Spinal cord (tissue), 10 donors: ENCODE measurements around the gene MVK. TPM values are rescaled to one million over a fixed set of nuclear protein-coding genes. Genes with fewer than 3 reads are reported as not detected.

Experiments used
- DNase-seq, 6 donors: peaks; one replicate each; pipeline versions ENCODE4 v3.0.0 to v3.0.0-alpha.2; 2013 to 2015; ENCODE audit warnings: low spot score in 6 of 6, low read depth in 4 of 6
- H3K27ac ChIP-seq: one replicate; pipeline ENCODE4 v1.5.1; 2013; ENCODE audit warnings: low read depth, low read length, control low read depth
- H3K27me3 ChIP-seq: one replicate; pipeline ENCODE4 v1.6.1; 2013; ENCODE audit warnings: low read length; ENCODE audit not compliant: control insufficient read depth, insufficient read depth
- H3K36me3 ChIP-seq: one replicate; pipeline ENCODE4 v1.6.1; 2013; ENCODE audit warnings: low read length; ENCODE audit not compliant: control insufficient read depth, insufficient read depth
- H3K4me1 ChIP-seq: one replicate; pipeline ENCODE4 v1.6.1; 2013; ENCODE audit warnings: low read length; ENCODE audit not compliant: control insufficient read depth, insufficient read depth
- H3K4me3 ChIP-seq: one replicate; pipeline ENCODE4 v1.5.1; 2013; ENCODE audit warnings: low read depth, low read length, control low read depth
- H3K9me3 ChIP-seq: one replicate; pipeline ENCODE4 v1.6.1; 2013; ENCODE audit warnings: low read length; ENCODE audit not compliant: control insufficient read depth, insufficient read depth
- WGBS: methylation state at CpG from one replicate; pipeline ENCODE4 v1.1.5; 2013; ENCODE audit warnings: missing lambda C conversion rate; ENCODE audit not compliant: insufficient coverage; 5-methylcytosine and 5-hydroxymethylcytosine counted together
- long read RNA-seq, 4 donors: transcript quantifications; one replicate each; lab custom pipeline, GENCODE V29; 2026
- polyA plus RNA-seq, 2 donors: library from polyadenylated mRNA; unstranded; fragments of 120-200 nt; gene quantifications; one replicate each; pipeline ENCODE4 v1.2.1, GENCODE V29; 2013; ENCODE audit not compliant: insufficient read length in 2 of 2
- total RNA-seq, 2 donors: library from RNA; depleted of rRNA in 1 of 2; stranded (reverse); fragments of 120-200 nt in 1 of 2; fragments of >200 nt in 1 of 2; gene quantifications; one replicate each; pipeline versions ENCODE4 v1.2.3 to v1.2.4, GENCODE V29; 2013 to 2014
- donor health status: healthy.

The MVK gene
- 10 to 100 TPM; 19.4 to 20.4 TPM for total RNA-seq
- 10 to 100 TPM; 30.8 to 35.8 TPM for polyA plus RNA-seq
- long read RNA-seq, donor 1, full-length matches to known transcripts = 13 of 22 reads
- long read RNA-seq, donor 1, partial matches to known transcripts = 9 of 22 reads
- long read RNA-seq, donor 1, other reads (novel, unspliced or antisense) = 0 of 22 reads
- long read RNA-seq, donor 2, partial matches to known transcripts = 0 of 4 reads
- long read RNA-seq, donor 2, other reads (novel, unspliced or antisense) = 0 of 4 reads
- long read RNA-seq, donor 3, partial matches to known transcripts = 0 of 11 reads
- long read RNA-seq, donor 3, other reads (novel, unspliced or antisense) = 7 of 11 reads
- long read RNA-seq, donor 4, full-length matches to known transcripts = 11 of 11 reads
- long read RNA-seq, donor 4, partial matches to known transcripts = 0 of 11 reads
- long read RNA-seq, donor 4, other reads (novel, unspliced or antisense) = 0 of 11 reads

GRCh38 chr12:109573029-109573913, at the start of gene MVK, which contains the start of gene MMAB:
TSS of gene MVK (plus strand) at chr12:109573794. CDS start at chr12:109574823, 1,029 bp downstream.
TSS of gene MMAB (minus strand) at chr12:109573504. CDS start at chr12:109573480, 24 bp downstream.
- peak; percentile 93 to 100 (median 98) for DNase-seq
- peaks cover 38% of the 10 kb centered on the region for H3K36me3 ChIP-seq

GRCh38 chr12:109524466-109525278, 48.9 kb upstream of the MVK start:
- peaks cover 65% of the 10 kb centered on the region for H3K36me3 ChIP-seq
- 78% methylated on average over 24 of the region's 26 CpGs for WGBS
- no peaks in the 10 kb centered on the region for H3K27me3 ChIP-seq
- H3K4me3 ChIP-seq = no peak overlapping the region
- no peaks in the 10 kb centered on the region for H3K9me3 ChIP-seq
- peaks cover 21% of the 10 kb centered on the region for H3K4me1 ChIP-seq
- no peak overlapping the region for H3K27ac ChIP-seq
- DNase-seq = no peak

More at GRCh38 chr12:109573029-109573913, at the start of gene MVK, which contains the start of gene MMAB:
- H3K27ac ChIP-seq = peak within 1 kb of the TSS; percentile 70
- H3K4me3 ChIP-seq = peak within 1 kb of the TSS; percentile 93
- no peaks in the 10 kb centered on the region for H3K27me3 ChIP-seq
- peaks cover 5% of the 10 kb centered on the region for H3K4me1 ChIP-seq
- no peaks in the 10 kb centered on the region for H3K9me3 ChIP-seq
- under 1% methylated on average over 74 of the region's 74 CpGs for WGBS

- Histone ChIP-seq H3K36me3 (peaks cover 70% of the 10 kb centered on the region), H3K9me3 (no peaks in the 10 kb centered on the region), H3K4me3 (no peak overlapping the region), H3K27ac (no peak overlapping the region), H3K4me1 (peaks cover 25% of the 10 kb centered on the region), H3K27me3 (no peaks in the 10 kb centered on the region)
- DNase-seq = no peak
- WGBS = 57% methylated on average over 2 of the region's 3 CpGs
These were observed 48.4 kb upstream of the MVK start for GRCh38 chr12:109525279-109525585.

- peaks cover 20% of the 10 kb centered on the region for H3K4me1 ChIP-seq
- H3K27ac ChIP-seq = no peak overlapping the region
- 71% methylated on average over 5 of the region's 8 CpGs for WGBS
- DNase-seq = no peak
- H3K27me3 ChIP-seq = no peaks in the 10 kb centered on the region
- peaks cover 61% of the 10 kb centered on the region for H3K36me3 ChIP-seq
- H3K4me3 ChIP-seq = no peak overlapping the region
- H3K9me3 ChIP-seq = no peaks in the 10 kb centered on the region
These were observed 46.0 kb upstream of the MVK start for GRCh38 chr12:109527489-109528123.

- H3K36me3 ChIP-seq = peaks cover 61% of the 10 kb centered on the region
- H3K4me3 ChIP-seq = no peak overlapping the region
- 42% methylated on average over 10 of the region's 19 CpGs for WGBS
- H3K4me1 ChIP-seq = peaks cover 4% of the 10 kb centered on the region
- H3K27me3 ChIP-seq = no peaks in the 10 kb centered on the region
- H3K9me3 ChIP-seq = no peaks in the 10 kb centered on the region
- no peak overlapping the region for H3K27ac ChIP-seq
- peak in 1 of 6 donors; percentile 70 for DNase-seq
These were observed 43.6 kb upstream of the MVK start for GRCh38 chr12:109529691-109530640.

DNA sequence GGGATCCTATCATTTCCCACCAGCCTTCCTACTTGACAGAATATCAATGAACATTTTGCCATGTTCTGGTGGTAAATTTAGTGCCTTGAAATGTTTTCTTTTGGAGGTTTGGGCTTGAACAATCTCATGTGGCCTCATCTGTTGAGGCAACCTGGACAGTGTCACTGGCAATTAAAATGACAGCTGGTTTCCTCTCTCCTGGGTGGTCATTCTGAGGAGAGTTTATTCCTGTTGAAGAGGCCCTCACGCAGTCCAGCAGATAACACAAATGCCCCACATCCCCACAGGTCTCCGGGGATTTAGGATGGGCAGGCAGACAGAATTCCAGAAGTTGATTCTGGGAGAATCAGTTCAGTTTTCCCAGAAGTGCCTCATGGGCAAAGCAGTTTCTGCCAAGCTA, 42.2 kb upstream of the MVK start:
- no peaks in the 10 kb centered on the region for H3K9me3 ChIP-seq
- WGBS = no CpG with 5 or more reads among the region's 2 CpGs
- peaks cover 70% of the 10 kb centered on the region for H3K36me3 ChIP-seq
- no peak overlapping the region for H3K4me3 ChIP-seq
- no peak overlapping the region for H3K27ac ChIP-seq
- peaks cover 4% of the 10 kb centered on the region for H3K4me1 ChIP-seq
- no peaks in the 10 kb centered on the region for H3K27me3 ChIP-seq
- DNase-seq = no peak

DNA sequence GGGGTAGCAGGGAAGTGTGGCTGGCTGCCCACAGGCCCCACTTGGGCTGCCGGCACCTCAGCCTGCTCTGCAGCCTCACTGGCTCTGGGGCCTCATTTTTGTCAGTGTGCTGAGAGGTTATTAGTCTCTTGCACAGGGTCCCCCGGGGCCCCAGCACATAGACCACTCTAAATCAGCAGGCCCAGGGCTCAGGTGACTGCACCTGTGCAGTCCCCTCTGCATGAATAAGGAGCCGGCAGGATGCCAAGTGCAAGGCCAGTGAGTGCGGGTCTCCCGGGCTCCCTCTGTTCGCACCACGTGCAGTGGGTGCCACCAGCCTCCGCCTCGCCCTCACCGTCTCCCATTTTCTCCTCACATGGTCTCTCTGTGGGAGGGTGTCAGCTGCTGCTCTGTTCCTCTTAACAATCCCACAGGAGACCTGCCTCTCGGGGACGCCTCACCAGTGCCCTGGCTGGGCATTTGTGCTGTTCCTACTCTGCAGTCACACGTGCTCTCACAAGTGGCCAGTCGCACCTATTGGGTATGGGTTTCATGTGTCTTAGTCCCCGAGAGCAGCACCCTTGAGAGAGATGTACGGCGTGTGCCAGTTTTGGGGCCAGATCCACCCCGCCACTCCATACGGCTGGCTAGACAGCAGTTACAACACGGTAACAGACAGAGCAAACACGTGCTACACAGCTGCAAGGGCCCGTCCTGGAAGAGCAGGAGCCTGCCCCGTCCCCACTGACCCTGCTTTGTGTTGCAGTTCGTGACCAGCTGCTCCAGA, 40.7 kb upstream of the MVK start:
- H3K4me1 ChIP-seq = peaks cover 4% of the 10 kb centered on the region
- peaks cover 71% of the 10 kb centered on the region for H3K36me3 ChIP-seq
- no peak overlapping the region for H3K4me3 ChIP-seq
- H3K27me3 ChIP-seq = no peaks in the 10 kb centered on the region
- 88% methylated on average over 21 of the region's 24 CpGs for WGBS
- DNase-seq = no peak
- no peak overlapping the region for H3K27ac ChIP-seq
- no peaks in the 10 kb centered on the region for H3K9me3 ChIP-seq

GRCh38 chr12:109533487-109533740, 40.2 kb upstream of the MVK start:
- peaks cover 4% of the 10 kb centered on the region for H3K4me1 ChIP-seq
- H3K9me3 ChIP-seq = no peaks in the 10 kb centered on the region
- no peak overlapping the region for H3K4me3 ChIP-seq

More at GRCh38 chr12:109533487-109533740, 40.2 kb upstream of the MVK start:
- no peaks in the 10 kb centered on the region for H3K27me3 ChIP-seq
- DNase-seq = no peak
- H3K36me3 ChIP-seq = peaks cover 66% of the 10 kb centered on the region
- WGBS = 90% methylated on average over 7 of the region's 8 CpGs
- H3K27ac ChIP-seq = no peak overlapping the region
